ENCODE measurements around the gene PLXNA2. TPM values are rescaled to one million over a fixed set of nuclear protein-coding genes. Genes with fewer than 3 reads are reported as not detected.

PLXNA2 gene
- total RNA-seq, 2 experiments from 2014 or later, result 0.23 TPM; not detected in 1

DNA sequence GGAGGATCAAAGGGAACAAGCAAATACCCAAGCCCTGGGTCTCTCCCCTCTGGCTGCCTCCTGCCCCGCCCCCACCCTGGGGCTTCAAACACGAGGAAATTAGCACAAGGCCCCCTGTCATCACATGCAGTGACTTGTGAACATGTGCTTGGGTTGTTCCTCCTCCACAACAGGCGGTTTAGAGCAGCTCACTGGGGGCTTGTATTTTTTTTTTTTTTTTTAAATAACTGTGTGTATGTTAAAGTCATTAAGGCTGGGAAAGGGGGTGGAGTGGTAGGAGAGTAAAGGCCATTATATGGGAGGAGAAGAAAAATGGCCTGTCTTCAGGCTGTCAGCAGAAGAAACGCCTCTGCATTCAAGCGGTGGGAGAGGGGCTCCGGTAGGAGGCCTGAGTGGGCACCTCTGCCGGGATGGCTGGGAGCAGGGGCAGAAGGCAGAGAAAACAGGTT is 64.2 kb downstream of the PLXNA2 start:
- BruUV-seq (replicated peaks), result no TSS peak
- no peaks in the 10 kb centered on the region for H3K9me2 ChIP-seq (ENCODE audit: insufficient read depth, low read length)
- H4K20me1 ChIP-seq (ENCODE audit: insufficient read depth, low read length), result no peaks in the 10 kb centered on the region
- no peak overlapping the region for H3K4me3 ChIP-seq (ENCODE audit: low read depth, low read length, poor library complexity, severe bottlenecking)
- ChIA-PET POLR2A (interaction anchor here (0.7 kb wide), 1 partner anchor 48 kb away, joined by 4 read pairs; no protein-coding TSS in a partner anchor), CTCF (ENCODE audit: unreplicated experiment) (no interaction called here)
- intact Hi-C loops (cut with micrococcal nuclease; ENCODE audit: unreplicated experiment), result no loop called here
- H3K4me2 ChIP-seq (ENCODE audit: low read length), result no peak overlapping the region
- H3K27ac ChIP-seq (ENCODE audit: low read depth, low read length, poor library complexity, severe bottlenecking), result no peak overlapping the region
- TF ChIP-seq, protein P1, sequence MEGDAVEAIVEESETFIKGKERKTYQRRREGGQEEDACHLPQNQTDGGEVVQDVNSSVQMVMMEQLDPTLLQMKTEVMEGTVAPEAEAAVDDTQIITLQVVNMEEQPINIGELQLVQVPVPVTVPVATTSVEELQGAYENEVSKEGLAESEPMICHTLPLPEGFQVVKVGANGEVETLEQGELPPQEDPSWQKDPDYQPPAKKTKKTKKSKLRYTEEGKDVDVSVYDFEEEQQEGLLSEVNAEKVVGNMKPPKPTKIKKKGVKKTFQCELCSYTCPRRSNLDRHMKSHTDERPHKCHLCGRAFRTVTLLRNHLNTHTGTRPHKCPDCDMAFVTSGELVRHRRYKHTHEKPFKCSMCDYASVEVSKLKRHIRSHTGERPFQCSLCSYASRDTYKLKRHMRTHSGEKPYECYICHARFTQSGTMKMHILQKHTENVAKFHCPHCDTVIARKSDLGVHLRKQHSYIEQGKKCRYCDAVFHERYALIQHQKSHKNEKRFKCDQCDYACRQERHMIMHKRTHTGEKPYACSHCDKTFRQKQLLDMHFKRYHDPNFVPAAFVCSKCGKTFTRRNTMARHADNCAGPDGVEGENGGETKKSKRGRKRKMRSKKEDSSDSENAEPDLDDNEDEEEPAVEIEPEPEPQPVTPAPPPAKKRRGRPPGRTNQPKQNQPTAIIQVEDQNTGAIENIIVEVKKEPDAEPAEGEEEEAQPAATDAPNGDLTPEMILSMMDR (conservative IDR thresholded peaks at IDR 0.05; ENCODE audit: low read length), result no peak
- TF ChIP-seq EZH2phosphoT487 (IDR thresholded peaks at IDR 0.05; ENCODE audit: borderline replicate concordance, low read depth, low read length), result no peak
- H3K9me3 ChIP-seq (ENCODE audit: low read length), result no peaks in the 10 kb centered on the region
- H3K36me3 ChIP-seq (ENCODE audit: insufficient read depth, low read length), result no peaks in the 10 kb centered on the region
- H3K4me1 ChIP-seq (ENCODE audit: insufficient read depth, low read length, poor library complexity, severe bottlenecking), result no peaks in the 10 kb centered on the region
- DNase-seq (ENCODE audit: low spot score), result no peak
- no peak overlapping the region for H2AFZ ChIP-seq (ENCODE audit: low read length)
- no peaks in the 10 kb centered on the region for H3K79me2 ChIP-seq (ENCODE audit: insufficient read depth, low read depth, low read length)

DNA sequence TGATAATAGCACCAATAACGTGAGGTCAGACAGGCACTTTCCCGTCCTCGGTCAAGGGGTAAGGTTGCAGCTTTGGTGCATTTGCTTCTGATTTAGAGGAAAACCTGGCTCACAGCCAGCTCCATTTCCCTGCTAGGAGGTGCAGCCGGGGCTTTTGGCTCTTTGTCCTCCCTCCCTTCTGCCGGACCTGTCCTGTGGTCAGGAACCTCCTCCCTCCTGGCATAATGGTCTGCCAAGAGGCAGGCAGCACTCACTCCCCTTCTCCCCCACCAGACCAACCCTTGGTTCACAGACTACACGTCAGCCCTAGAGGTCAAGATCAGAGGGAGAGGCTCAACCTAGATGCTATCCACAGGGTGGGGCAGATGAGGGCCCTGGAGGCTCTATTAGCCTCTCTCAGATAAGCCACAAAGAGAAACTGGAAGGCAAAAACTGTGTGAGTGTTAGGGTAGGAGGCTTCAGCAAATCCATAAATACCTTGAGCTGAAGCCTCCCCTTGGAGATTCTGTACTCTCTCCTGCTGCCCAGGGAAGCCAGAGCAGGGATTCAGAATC is 64.8 kb downstream of the PLXNA2 start:
- H3K4me2 ChIP-seq (ENCODE audit: low read length), result no peak overlapping the region
- no peaks in the 10 kb centered on the region for H3K4me1 ChIP-seq (ENCODE audit: insufficient read depth, low read length, poor library complexity, severe bottlenecking)
- no peak for TF ChIP-seq EZH2phosphoT487 (IDR thresholded peaks at IDR 0.05; ENCODE audit: borderline replicate concordance, low read depth, low read length)
- TF ChIP-seq, protein P1 (conservative IDR thresholded peaks at IDR 0.05; ENCODE audit: low read length), result no peak
- no peaks in the 10 kb centered on the region for H3K79me2 ChIP-seq (ENCODE audit: insufficient read depth, low read depth, low read length)
- H2AFZ ChIP-seq (ENCODE audit: low read length), result no peak overlapping the region
- H3K9me3 ChIP-seq (ENCODE audit: low read length), result no peaks in the 10 kb centered on the region
- BruUV-seq (replicated peaks), result no TSS peak
- no peak overlapping the region for H3K4me3 ChIP-seq (ENCODE audit: low read depth, low read length, poor library complexity, severe bottlenecking)
- H3K36me3 ChIP-seq (ENCODE audit: insufficient read depth, low read length), result no peaks in the 10 kb centered on the region
- CTCF ChIA-PET (ENCODE audit: unreplicated experiment), result no interaction called here
- no peak overlapping the region for H3K27ac ChIP-seq (ENCODE audit: low read depth, low read length, poor library complexity, severe bottlenecking)
- DNase-seq (ENCODE audit: low spot score), result no peak
- no peaks in the 10 kb centered on the region for H4K20me1 ChIP-seq (ENCODE audit: insufficient read depth, low read length)
- POLR2A ChIA-PET, result interaction anchor here (0.7 kb wide), 1 partner anchor 48 kb away, joined by 4 read pairs; no protein-coding TSS in a partner anchor
- H3K9me2 ChIP-seq (ENCODE audit: insufficient read depth, low read length), result no peaks in the 10 kb centered on the region
- intact Hi-C loops (cut with micrococcal nuclease; ENCODE audit: unreplicated experiment), result no loop called here

DNA sequence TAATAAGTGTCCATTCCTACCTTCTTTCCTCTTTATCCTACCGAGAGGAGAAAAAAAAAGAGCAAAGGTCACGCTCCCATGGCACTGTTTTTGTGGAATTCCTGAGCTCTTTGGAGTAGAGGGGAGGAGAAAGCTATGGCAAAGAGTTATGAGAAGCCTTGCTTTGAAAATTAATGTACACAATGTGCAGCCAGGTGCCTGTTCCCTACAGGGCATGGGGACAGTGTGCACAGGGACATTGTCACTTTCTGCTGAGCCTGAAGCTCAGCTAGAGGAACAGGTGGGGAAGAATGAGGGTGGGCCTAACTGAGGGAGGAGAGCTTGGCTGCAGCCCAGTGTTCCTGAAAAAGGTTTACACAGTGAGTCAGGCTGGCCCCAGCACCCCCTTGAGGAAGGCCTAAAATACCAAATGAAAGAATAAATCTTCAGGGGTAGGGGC is 66.1 kb downstream of the PLXNA2 start:
- ChIA-PET CTCF (ENCODE audit: unreplicated experiment) (no interaction called here), POLR2A (interaction anchor here (1.1 kb wide), 1 partner anchor 16 kb away, joined by 5 read pairs; no protein-coding TSS in a partner anchor)
- H3K4me1 ChIP-seq (ENCODE audit: insufficient read depth, low read length, poor library complexity, severe bottlenecking), result no peaks in the 10 kb centered on the region
- no peaks in the 10 kb centered on the region for H3K79me2 ChIP-seq (ENCODE audit: insufficient read depth, low read depth, low read length)
- H3K36me3 ChIP-seq (ENCODE audit: insufficient read depth, low read length), result no peaks in the 10 kb centered on the region
- no peak overlapping the region for H3K27ac ChIP-seq (ENCODE audit: low read depth, low read length, poor library complexity, severe bottlenecking)
- H4K20me1 ChIP-seq (ENCODE audit: insufficient read depth, low read length), result no peaks in the 10 kb centered on the region
- DNase-seq (ENCODE audit: low spot score), result no peak
- H3K4me2 ChIP-seq (ENCODE audit: low read length), result no peak overlapping the region
- no peaks in the 10 kb centered on the region for H3K9me2 ChIP-seq (ENCODE audit: insufficient read depth, low read length)
- TF ChIP-seq, protein P1 (conservative IDR thresholded peaks at IDR 0.05; ENCODE audit: low read length), result no peak
- no peak for TF ChIP-seq EZH2phosphoT487 (IDR thresholded peaks at IDR 0.05; ENCODE audit: borderline replicate concordance, low read depth, low read length)
- BruUV-seq (replicated peaks), result no TSS peak
- H3K4me3 ChIP-seq (ENCODE audit: low read depth, low read length, poor library complexity, severe bottlenecking), result no peak overlapping the region
- H3K9me3 ChIP-seq (ENCODE audit: low read length), result no peaks in the 10 kb centered on the region
- intact Hi-C loops (cut with micrococcal nuclease; ENCODE audit: unreplicated experiment), result no loop called here
- H2AFZ ChIP-seq (ENCODE audit: low read length), result no peak overlapping the region

Data from OCI-LY7 (cell line).